ENCODE data around the gene IMMP2L. TPM values are rescaled to one million over a fixed set of nuclear protein-coding genes. Genes with fewer than 3 reads are reported as not detected.

IMMP2L gene
- total RNA-seq, 2 experiments from 2014 or later = 17.4 to 30.2 TPM

DNA sequence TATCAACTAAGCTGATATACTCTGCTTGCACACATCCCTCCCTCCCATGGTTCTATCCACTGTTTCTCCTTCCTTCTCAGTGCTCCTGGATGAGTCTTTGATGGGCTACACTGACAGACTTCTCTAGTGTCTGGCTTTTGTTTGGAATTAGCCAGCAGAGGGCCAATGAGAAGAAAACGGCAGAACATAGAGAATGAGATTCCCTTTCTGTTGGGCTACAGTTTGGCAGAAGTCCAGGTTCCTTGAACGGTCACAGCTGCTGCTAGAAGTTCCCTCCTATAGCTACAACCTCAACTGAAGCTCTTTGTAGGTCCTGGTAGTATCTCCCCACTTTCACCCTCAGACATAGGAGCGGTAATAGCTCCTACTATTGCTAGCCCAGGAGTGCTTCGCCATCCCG is 722.4 kb downstream of the IMMP2L start:
- intact Hi-C loops (cut with micrococcal nuclease) = no loop called here
- ChIA-PET CTCF (no interaction called here), POLR2A (interaction anchor here (0.8 kb wide), 1 partner anchor 16 kb away, joined by 3 read pairs; no protein-coding TSS in a partner anchor)
- Mint-ChIP-seq H3K9me3 (no peaks in the 10 kb centered on the region), H3K4me3 (no peak overlapping the region), H3K27ac (no peak overlapping the region), H3K36me3 (ENCODE audit: low read depth) (no peaks in the 10 kb centered on the region), H3K4me1 (ENCODE audit: low read depth) (peaks cover 9% of the 10 kb centered on the region), H3K27me3 (no peaks in the 10 kb centered on the region)
- ATAC-seq (no peak), DNase-seq (no peak)
- TF ChIP-seq CTCF (IDR thresholded peaks at IDR 0.05) = no peak

GRCh38 chr7:110835849-110836248 is 726.4 kb downstream of the IMMP2L start:
- no peak for ATAC-seq
- H3K27ac Mint-ChIP-seq = no peak overlapping the region
- intact Hi-C loops (cut with micrococcal nuclease) = no loop called here
- no peak overlapping the region for H3K4me3 Mint-ChIP-seq
- H3K36me3 Mint-ChIP-seq (ENCODE audit: low read depth) = no peaks in the 10 kb centered on the region
- no peaks in the 10 kb centered on the region for H3K27me3 Mint-ChIP-seq
- H3K9me3 Mint-ChIP-seq = no peaks in the 10 kb centered on the region
- ChIA-PET CTCF (no interaction called here), POLR2A (no interaction called here)
- DNase-seq = no peak
- TF ChIP-seq CTCF (IDR thresholded peaks at IDR 0.05) = no peak
- peaks cover 13% of the 10 kb centered on the region for H3K4me1 Mint-ChIP-seq (ENCODE audit: low read depth)

DNA sequence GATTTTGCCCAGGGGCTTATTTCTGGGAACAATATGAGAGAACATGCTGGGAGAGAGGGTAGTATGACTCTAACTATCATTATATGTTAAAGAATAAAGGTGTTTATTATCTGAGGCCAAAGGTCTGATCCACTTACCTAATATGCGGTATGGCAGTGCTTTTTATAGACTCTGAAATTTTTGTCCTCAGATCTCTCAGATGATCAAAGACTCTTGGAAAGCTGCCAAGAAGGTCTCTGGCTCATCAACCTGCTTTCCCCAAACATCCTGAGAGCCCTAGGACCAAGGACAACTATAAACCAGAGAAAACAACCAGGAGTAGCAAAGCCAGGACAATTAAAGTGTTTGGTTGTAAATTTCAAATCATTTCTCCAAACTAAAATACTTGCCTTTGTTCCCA is 727.1 kb downstream of the IMMP2L start:
- Mint-ChIP-seq H3K4me1 (ENCODE audit: low read depth) (peaks cover 13% of the 10 kb centered on the region), H3K36me3 (ENCODE audit: low read depth) (no peaks in the 10 kb centered on the region), H3K27ac (no peak overlapping the region), H3K27me3 (no peaks in the 10 kb centered on the region), H3K4me3 (no peak overlapping the region), H3K9me3 (no peaks in the 10 kb centered on the region)
- DNase-seq (no peak), ATAC-seq (no peak)
- no peak for TF ChIP-seq CTCF (IDR thresholded peaks at IDR 0.05)
- POLR2A ChIA-PET = no interaction called here
- intact Hi-C loops (cut with micrococcal nuclease) = no loop called here
- CTCF ChIA-PET = no interaction called here

DNA sequence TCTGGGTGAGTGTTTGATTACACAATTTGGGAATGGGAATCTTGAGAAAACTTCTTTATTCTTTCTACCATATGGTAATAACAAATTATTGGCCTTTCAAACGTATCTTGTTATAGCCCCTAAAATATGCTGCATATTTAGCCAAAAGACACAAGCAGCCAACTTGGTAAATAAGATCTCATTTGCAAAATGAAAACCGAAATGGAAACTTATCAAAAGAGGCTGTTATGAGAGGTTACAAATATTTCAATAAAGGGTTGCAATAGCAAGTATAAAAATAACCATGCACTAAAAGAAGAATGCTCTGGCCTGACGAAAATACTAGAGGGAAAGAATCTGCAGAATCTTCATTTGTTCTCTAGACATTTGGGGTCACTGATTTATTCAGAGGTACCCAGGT is 730.9 kb downstream of the IMMP2L start:
- intact Hi-C loops (cut with micrococcal nuclease) = no loop called here
- H3K27me3 Mint-ChIP-seq = no peaks in the 10 kb centered on the region
- ATAC-seq (no peak), DNase-seq (no peak)
- H3K36me3 Mint-ChIP-seq (ENCODE audit: low read depth) = no peaks in the 10 kb centered on the region
- H3K9me3 Mint-ChIP-seq = no peaks in the 10 kb centered on the region
- ChIA-PET POLR2A (no interaction called here), CTCF (no interaction called here)
- no peak for TF ChIP-seq CTCF (IDR thresholded peaks at IDR 0.05)
- no peak overlapping the region for H3K4me3 Mint-ChIP-seq
- no peak overlapping the region for H3K27ac Mint-ChIP-seq
- H3K4me1 Mint-ChIP-seq (ENCODE audit: low read depth) = peaks cover 13% of the 10 kb centered on the region

DNA sequence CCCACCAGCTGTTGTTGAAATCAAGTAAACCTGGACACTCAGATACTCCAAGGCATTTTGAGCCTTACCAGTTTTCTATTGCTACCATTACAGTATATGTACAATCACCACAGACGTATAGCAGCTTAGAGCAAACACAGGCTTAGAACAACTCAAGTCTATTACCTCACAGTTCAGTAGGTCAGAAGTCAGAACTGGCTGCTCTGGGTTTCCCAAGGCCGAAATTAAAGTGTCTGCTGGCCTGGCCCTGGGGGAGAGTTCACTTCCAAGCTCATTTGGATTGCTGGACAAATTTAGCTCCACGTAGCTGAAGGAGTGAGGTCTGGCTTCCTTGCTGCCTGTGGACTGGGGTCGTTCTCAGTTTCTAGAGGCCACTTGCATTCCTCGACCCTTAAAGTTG is 731.5 kb downstream of the IMMP2L start:
- Mint-ChIP-seq H3K27me3 (no peaks in the 10 kb centered on the region), H3K4me1 (ENCODE audit: low read depth) (peaks cover 13% of the 10 kb centered on the region), H3K36me3 (ENCODE audit: low read depth) (no peaks in the 10 kb centered on the region), H3K4me3 (no peak overlapping the region), H3K9me3 (no peaks in the 10 kb centered on the region), H3K27ac (no peak overlapping the region)
- DNase-seq (no peak), ATAC-seq (no peak)
- ChIA-PET POLR2A (no interaction called here), CTCF (no interaction called here)
- no peak for TF ChIP-seq CTCF (IDR thresholded peaks at IDR 0.05)
- intact Hi-C loops (cut with micrococcal nuclease) = no loop called here

Measured in activated CD8-positive, alpha-beta T cell treated with anti-CD3 and anti-CD28 coated beads for 36 hours (primary cell).